CD8-positive, alpha-beta memory T cell (primary cell): ENCODE results near the gene CRYBA2. TPM values are rescaled to one million over a fixed set of nuclear protein-coding genes. Genes with fewer than 3 reads are reported as not detected.

Experiments used
- CTCF ChIA-PET: fragments of 350-600 bp; sonication (Branson Sonifier 250); formaldehyde crosslinking; loops from one replicate; lab custom pipeline; 2021; ENCODE audit warnings: antibody characterized with exemption; lab: Charles Lee
- POLR2A ChIA-PET: fragments of 350-600 bp; sonication (Branson Sonifier 250); formaldehyde crosslinking; loops from one replicate; lab custom pipeline; 2021; ENCODE audit warnings: antibody characterized with exemption; lab: Charles Lee
- DNase-seq, 5 donors: peaks; one replicate each; pipeline versions ENCODE4 v3.0.0 to v3.0.0-alpha.2; 2020 to 2022; ENCODE audit warnings: mixed read lengths in 1 of 5
- H3K27ac ChIP-seq: one replicate; pipeline ENCODE4 v1.7.0; 2013; ENCODE audit warnings: low read depth, mild to moderate bottlenecking, low read length, moderate library complexity
- H3K27me3 ChIP-seq: 2 replicates; pipeline ENCODE4 v1.7.0; 2013; ENCODE audit warnings: low read length, mild to moderate bottlenecking; ENCODE audit not compliant: insufficient read depth, poor library complexity, severe bottlenecking
- H3K36me3 ChIP-seq: 2 replicates; pipeline ENCODE4 v1.7.0; 2013; ENCODE audit warnings: mild to moderate bottlenecking, low read length, moderate library complexity; ENCODE audit not compliant: insufficient read depth
- H3K4me1 ChIP-seq: 2 replicates; pipeline ENCODE4 v1.7.0; 2013; ENCODE audit warnings: mild to moderate bottlenecking, low read length, moderate library complexity; ENCODE audit not compliant: insufficient read depth
- H3K4me3 ChIP-seq: 2 replicates; pipeline ENCODE4 v1.7.0; 2013; ENCODE audit warnings: mild to moderate bottlenecking, low read length
- H3K9me3 ChIP-seq: 2 replicates; pipeline ENCODE4 v1.7.0; 2013; ENCODE audit warnings: mild to moderate bottlenecking, low read length
- H3K27ac Mint-ChIP-seq, 8 donors: one replicate each; pipeline ENCODE4 v1.8.0; 2020 to 2021; ENCODE audit warnings: mixed read lengths in 8 of 8, mild to moderate bottlenecking in 6 of 8, inconsistent platforms in 3 of 8, moderate library complexity in 3 of 8
- H3K27me3 Mint-ChIP-seq, 2 donors: one replicate each; pipeline ENCODE4 v1.8.0; 2020 to 2021; ENCODE audit warnings: mixed read lengths in 2 of 2, mild to moderate bottlenecking in 1 of 2, moderate library complexity in 1 of 2
- H3K36me3 Mint-ChIP-seq, 3 donors: one replicate each; pipeline ENCODE4 v1.8.0; 2020 to 2021; ENCODE audit warnings: mixed read lengths in 3 of 3, inconsistent platforms in 1 of 3, mild to moderate bottlenecking in 1 of 3
- H3K4me1 Mint-ChIP-seq, 3 donors: one replicate each; pipeline ENCODE4 v1.8.0; 2020 to 2021; ENCODE audit warnings: mixed read lengths in 3 of 3, inconsistent platforms in 1 of 3, mild to moderate bottlenecking in 1 of 3
- H3K4me3 Mint-ChIP-seq, 7 donors: one replicate each; pipeline ENCODE4 v1.8.0; 2020 to 2021; ENCODE audit warnings: mixed read lengths in 7 of 7, mild to moderate bottlenecking in 6 of 7, moderate library complexity in 4 of 7, inconsistent platforms in 2 of 7
- H3K9me3 Mint-ChIP-seq, 5 donors: one replicate each; pipeline ENCODE4 v1.8.0; 2020 to 2022; ENCODE audit warnings: mixed read lengths in 5 of 5, mild to moderate bottlenecking in 3 of 5, moderate library complexity in 2 of 5, inconsistent platforms in 1 of 5
- polyA plus RNA-seq: library from polyadenylated mRNA; unstranded; fragments of 300-500 nt; fragmentation: Illumina TruSeq; gene quantifications from one replicate; pipeline ENCODE4 v1.2.3, GENCODE V29; 2021
- total RNA-seq, 2 experiments: library from RNA; stranded (reverse); gene quantifications; one replicate each; pipeline ENCODE4 v1.2.3, GENCODE V29; 2021

Gene CRYBA2
- total and polyA plus RNA-seq, 3 experiments from 2014 or later, result not detected

DNA sequence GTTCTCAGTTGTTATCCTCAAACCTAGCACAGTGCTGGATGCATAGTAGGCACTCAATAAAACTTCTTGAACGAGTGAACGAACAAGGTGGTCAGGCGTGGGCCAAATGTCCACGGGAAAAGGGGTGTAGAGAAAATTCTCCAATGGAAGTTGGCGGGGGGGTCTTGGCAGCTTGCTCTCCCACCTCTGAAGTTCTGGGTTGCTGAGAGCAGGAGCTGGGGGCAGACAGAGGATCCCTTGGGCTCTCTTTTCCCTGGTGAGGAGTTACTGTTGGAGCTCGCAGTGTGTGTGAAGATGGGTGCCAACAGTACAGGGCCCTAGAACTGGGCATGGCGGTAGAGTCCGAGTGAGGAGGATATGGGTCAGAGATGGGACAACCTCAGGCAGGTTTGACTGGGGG, 2.3 kb upstream of the CRYBA2 start:
- Mint-ChIP-seq H3K27me3 (peaks cover 64 to 83% of the 10 kb centered on the region in 2 donors), H3K4me3 (peak overlapping the region in 3 of 7 donors; percentile 2 to 39 (median 8)), H3K4me1 (peaks cover 2 to 27% (median 7%) of the 10 kb centered on the region in 3 donors), H3K9me3 (no peaks in the 10 kb centered on the region), H3K36me3 (no peaks in the 10 kb centered on the region), H3K27ac (peak overlapping the region in 2 of 8 donors; percentile 39 to 67)
- Histone ChIP-seq H3K9me3 (no peaks in the 10 kb centered on the region), H3K27me3 (peaks cover 50% of the 10 kb centered on the region), H3K27ac (no peak overlapping the region), H3K4me3 (no peak overlapping the region), H3K4me1 (peaks cover 12% of the 10 kb centered on the region), H3K36me3 (no peaks in the 10 kb centered on the region)
- DNase-seq, result no peak
- ChIA-PET POLR2A (no interaction called here), CTCF (interaction anchor here (0.8 to 3.9 kb wide), 13 partner anchors 9 to 299 kb away, joined by 3 to 28 read pairs (median 5); no protein-coding TSS in a partner anchor)

GRCh38 chr2:218992703-218993344, 398 bp downstream of the CRYBA2 start:
- Mint-ChIP-seq H3K36me3 (no peaks in the 10 kb centered on the region), H3K27me3 (peaks cover 61 to 90% of the 10 kb centered on the region in 2 donors), H3K9me3 (no peaks in the 10 kb centered on the region), H3K27ac (no peak overlapping the region), H3K4me1 (peaks cover 2 to 27% (median 7%) of the 10 kb centered on the region in 3 donors), H3K4me3 (peak overlapping the region in 1 of 7 donors; percentile 11)
- Histone ChIP-seq H3K9me3 (no peaks in the 10 kb centered on the region), H3K36me3 (no peaks in the 10 kb centered on the region), H3K27me3 (peaks cover 71% of the 10 kb centered on the region), H3K4me1 (peaks cover 12% of the 10 kb centered on the region), H3K4me3 (no peak overlapping the region), H3K27ac (no peak overlapping the region)
- POLR2A ChIA-PET, result interaction anchor here (0.5 kb wide), 1 partner anchor 9 kb away, joined by 3 read pairs; no protein-coding TSS in a partner anchor
- CTCF ChIA-PET, result interaction anchor here (1.0 to 1.4 kb wide), 2 partner anchors 12 to 120 kb away, joined by 3 to 6 read pairs; no protein-coding TSS in a partner anchor
- DNase-seq, result no peak

DNA sequence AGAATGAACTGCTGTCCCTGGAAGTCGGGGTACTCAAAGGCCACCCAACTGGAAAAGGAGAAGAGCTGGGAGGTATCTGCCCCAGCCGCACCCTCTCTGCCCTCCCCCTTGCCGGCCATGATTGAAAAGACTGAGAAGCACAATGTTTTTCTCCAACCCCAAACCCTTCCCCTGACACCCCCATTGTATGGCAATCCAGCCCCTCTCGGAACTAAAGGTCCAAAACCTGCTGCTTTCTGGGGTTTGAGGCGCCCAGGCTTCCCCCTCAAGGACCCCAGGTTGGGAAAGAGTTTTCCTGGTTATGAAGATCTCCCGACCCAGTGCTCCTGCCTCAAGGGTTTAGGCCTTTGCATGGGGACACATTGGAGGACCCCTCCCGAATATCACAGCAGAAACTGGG, 1.0 kb downstream of the CRYBA2 start:
- DNase-seq, result no peak
- ChIA-PET CTCF (interaction anchor here (1.0 to 1.4 kb wide), 2 partner anchors 12 to 119 kb away, joined by 3 to 6 read pairs; no protein-coding TSS in a partner anchor), POLR2A (no interaction called here)
- Histone ChIP-seq H3K4me1 (peaks cover 12% of the 10 kb centered on the region), H3K9me3 (no peaks in the 10 kb centered on the region), H3K27me3 (peaks cover 71% of the 10 kb centered on the region), H3K4me3 (no peak overlapping the region), H3K27ac (no peak overlapping the region), H3K36me3 (no peaks in the 10 kb centered on the region)
- no peaks in the 10 kb centered on the region for H3K9me3 Mint-ChIP-seq
- peaks cover 65 to 92% of the 10 kb centered on the region in 2 donors for H3K27me3 Mint-ChIP-seq
- H3K4me1 Mint-ChIP-seq, result peaks cover under 1 to 27% (median 7%) of the 10 kb centered on the region in 3 donors
- H3K27ac Mint-ChIP-seq, result no peak overlapping the region
- H3K36me3 Mint-ChIP-seq, result no peaks in the 10 kb centered on the region
- H3K4me3 Mint-ChIP-seq, result peak overlapping the region in 2 of 7 donors; percentile 36 to 39

GRCh38 chr2:218991674-218992168, 1.5 kb downstream of the CRYBA2 start:
- DNase-seq, result no peak
- peaks cover 12% of the 10 kb centered on the region for H3K4me1 ChIP-seq
- H3K27me3 ChIP-seq, result peaks cover 76% of the 10 kb centered on the region
- no peak overlapping the region for H3K27ac Mint-ChIP-seq
- H3K36me3 Mint-ChIP-seq, result no peaks in the 10 kb centered on the region
- no peaks in the 10 kb centered on the region for H3K36me3 ChIP-seq
- POLR2A ChIA-PET, result no interaction called here
- no peak overlapping the region for H3K4me3 ChIP-seq
- H3K9me3 ChIP-seq, result no peaks in the 10 kb centered on the region
- no peaks in the 10 kb centered on the region for H3K9me3 Mint-ChIP-seq
- H3K27ac ChIP-seq, result no peak overlapping the region
- peaks cover 64 to 92% of the 10 kb centered on the region in 2 donors for H3K27me3 Mint-ChIP-seq
- peaks cover 0 to 27% (median 7%) of the 10 kb centered on the region in 3 donors for H3K4me1 Mint-ChIP-seq
- peak overlapping the region in 2 of 7 donors; percentile 34 to 36 for H3K4me3 Mint-ChIP-seq
- CTCF ChIA-PET, result interaction anchor here (1.0 to 1.4 kb wide), 3 partner anchors 11 to 118 kb away, joined by 3 to 7 read pairs (median 6); no protein-coding TSS in a partner anchor

- DNase-seq, result no peak
- Histone ChIP-seq H3K36me3 (no peaks in the 10 kb centered on the region), H3K4me1 (peaks cover 5% of the 10 kb centered on the region), H3K9me3 (no peaks in the 10 kb centered on the region), H3K4me3 (no peak overlapping the region), H3K27ac (no peak overlapping the region), H3K27me3 (peaks cover 70% of the 10 kb centered on the region)
- H3K27ac Mint-ChIP-seq, result peak overlapping the region in 2 of 8 donors; percentile 10 to 21
- peaks cover 68 to 92% of the 10 kb centered on the region in 2 donors for H3K27me3 Mint-ChIP-seq
- peaks cover 1 to 26% (median 4%) of the 10 kb centered on the region in 3 donors for H3K4me1 Mint-ChIP-seq
- ChIA-PET CTCF (interaction anchor here (1.2 to 1.6 kb wide), 1 partner anchor 10 kb away, joined by 7 read pairs; no protein-coding TSS in a partner anchor), POLR2A (no interaction called here)
- no peaks in the 10 kb centered on the region for H3K9me3 Mint-ChIP-seq
- no peak overlapping the region for H3K4me3 Mint-ChIP-seq
- H3K36me3 Mint-ChIP-seq, result no peaks in the 10 kb centered on the region
Measured at GRCh38 chr2:218990612-218991011, 2.6 kb downstream of the CRYBA2 start.

- Histone ChIP-seq H3K27ac (no peak overlapping the region), H3K36me3 (no peaks in the 10 kb centered on the region), H3K9me3 (no peaks in the 10 kb centered on the region), H3K4me1 (peaks cover 5% of the 10 kb centered on the region), H3K4me3 (no peak overlapping the region), H3K27me3 (peaks cover 64% of the 10 kb centered on the region)
- no peaks in the 10 kb centered on the region for H3K9me3 Mint-ChIP-seq
- ChIA-PET CTCF (interaction anchor here (1.6 kb wide), 1 partner anchor 10 kb away, joined by 7 read pairs; no protein-coding TSS in a partner anchor), POLR2A (no interaction called here)
- H3K4me1 Mint-ChIP-seq, result peaks cover 0 to 26% (median 2%) of the 10 kb centered on the region in 3 donors
- DNase-seq, result no peak
- H3K27ac Mint-ChIP-seq, result no peak overlapping the region
- H3K4me3 Mint-ChIP-seq, result no peak overlapping the region
- H3K36me3 Mint-ChIP-seq, result no peaks in the 10 kb centered on the region
- peaks cover 64 to 89% of the 10 kb centered on the region in 2 donors for H3K27me3 Mint-ChIP-seq
Measured at GRCh38 chr2:218990052-218990451, 3.2 kb downstream of the CRYBA2 start.

DNA sequence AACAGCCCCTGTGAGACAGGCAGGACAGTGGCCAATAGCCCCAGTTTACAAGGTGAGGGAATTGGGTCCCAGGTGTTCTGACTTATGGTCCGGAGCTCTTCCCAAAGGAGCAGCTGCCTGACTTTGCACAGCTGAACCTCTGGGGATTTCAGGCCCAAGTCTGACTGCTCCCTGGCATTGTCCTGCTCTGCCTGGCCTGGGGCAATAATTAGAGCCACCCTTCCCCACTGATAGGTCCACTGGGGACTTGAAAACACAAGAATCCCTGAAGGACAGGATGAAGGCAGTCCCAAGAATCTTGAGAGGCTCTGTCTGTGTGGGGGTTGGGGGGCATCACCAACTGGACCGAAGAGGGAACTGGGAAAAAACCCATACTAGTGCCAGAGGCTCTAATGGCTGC, 4.6 kb downstream of the CRYBA2 start:
- Mint-ChIP-seq H3K4me1 (peaks cover 5 to 30% (median 5%) of the 10 kb centered on the region in 3 donors), H3K9me3 (no peaks in the 10 kb centered on the region), H3K4me3 (no peak overlapping the region), H3K27me3 (peaks cover 57 to 82% of the 10 kb centered on the region in 2 donors), H3K36me3 (no peaks in the 10 kb centered on the region), H3K27ac (no peak overlapping the region)
- no peak for DNase-seq
- H3K4me3 ChIP-seq, result no peak overlapping the region
- H3K4me1 ChIP-seq, result peaks cover 15% of the 10 kb centered on the region
- CTCF ChIA-PET, result interaction anchor here (1.2 to 1.6 kb wide), 2 partner anchors 8 to 9 kb away, joined by 7 read pairs; no protein-coding TSS in a partner anchor
- POLR2A ChIA-PET, result no interaction called here
- H3K36me3 ChIP-seq, result no peaks in the 10 kb centered on the region
- H3K9me3 ChIP-seq, result no peaks in the 10 kb centered on the region
- H3K27me3 ChIP-seq, result peaks cover 72% of the 10 kb centered on the region
- no peak overlapping the region for H3K27ac ChIP-seq

DNA sequence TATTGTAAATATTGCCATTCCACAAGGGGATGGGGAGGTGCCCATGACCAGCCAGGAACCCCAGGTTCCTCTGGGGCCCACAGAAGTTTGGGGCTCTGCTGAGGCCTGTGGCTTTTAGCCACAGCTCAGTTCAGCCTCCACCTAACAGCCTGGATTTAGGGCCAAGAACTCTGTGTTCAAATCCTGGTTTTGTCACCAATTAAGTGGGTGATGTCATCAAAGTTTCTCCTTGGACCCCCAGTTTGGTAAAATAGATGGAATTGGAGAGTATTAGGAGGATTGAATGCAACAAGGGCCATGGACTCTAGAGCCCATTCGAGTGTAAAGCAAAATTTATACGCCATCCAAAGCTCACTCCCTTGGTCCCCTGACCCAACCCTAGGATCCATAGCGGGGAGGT, 5.1 kb downstream of the CRYBA2 start:
- peaks cover 62 to 85% of the 10 kb centered on the region in 2 donors for H3K27me3 Mint-ChIP-seq
- H3K27me3 ChIP-seq, result peaks cover 77% of the 10 kb centered on the region

More for the DNA sequence above, 5.1 kb downstream of the CRYBA2 start:
- Histone ChIP-seq H3K4me1 (peaks cover 12% of the 10 kb centered on the region), H3K9me3 (no peaks in the 10 kb centered on the region), H3K4me3 (no peak overlapping the region), H3K27ac (no peak overlapping the region), H3K36me3 (no peaks in the 10 kb centered on the region)
- H3K4me3 Mint-ChIP-seq, result no peak overlapping the region
- CTCF ChIA-PET, result interaction anchor here (1.1 to 1.2 kb wide), 2 partner anchors 8 to 90 kb away, joined by 3 to 7 read pairs; no protein-coding TSS in a partner anchor
- peaks cover 5 to 33% (median 9%) of the 10 kb centered on the region in 3 donors for H3K4me1 Mint-ChIP-seq
- no peak overlapping the region for H3K27ac Mint-ChIP-seq
- H3K36me3 Mint-ChIP-seq, result no peaks in the 10 kb centered on the region
- POLR2A ChIA-PET, result no interaction called here
- no peak for DNase-seq
- no peaks in the 10 kb centered on the region for H3K9me3 Mint-ChIP-seq
